NB4 (cell line): ENCODE data around the gene NECAB2.

Experiments
- POLR2A ChIP-seq: IDR thresholded peaks from 2 replicates; pipeline ENCODE4 v1.6.1; 2011; ENCODE audit warnings: mild to moderate bottlenecking; ENCODE audit not compliant: insufficient read length; ENCODE audit errors: extremely low read depth
- TF ChIP-seq, protein P1 (sequence below): IDR thresholded peaks from one replicate; pipeline ENCODE4 v1.5.1; 2012; ENCODE audit warnings: low read depth, low read length

DNA sequence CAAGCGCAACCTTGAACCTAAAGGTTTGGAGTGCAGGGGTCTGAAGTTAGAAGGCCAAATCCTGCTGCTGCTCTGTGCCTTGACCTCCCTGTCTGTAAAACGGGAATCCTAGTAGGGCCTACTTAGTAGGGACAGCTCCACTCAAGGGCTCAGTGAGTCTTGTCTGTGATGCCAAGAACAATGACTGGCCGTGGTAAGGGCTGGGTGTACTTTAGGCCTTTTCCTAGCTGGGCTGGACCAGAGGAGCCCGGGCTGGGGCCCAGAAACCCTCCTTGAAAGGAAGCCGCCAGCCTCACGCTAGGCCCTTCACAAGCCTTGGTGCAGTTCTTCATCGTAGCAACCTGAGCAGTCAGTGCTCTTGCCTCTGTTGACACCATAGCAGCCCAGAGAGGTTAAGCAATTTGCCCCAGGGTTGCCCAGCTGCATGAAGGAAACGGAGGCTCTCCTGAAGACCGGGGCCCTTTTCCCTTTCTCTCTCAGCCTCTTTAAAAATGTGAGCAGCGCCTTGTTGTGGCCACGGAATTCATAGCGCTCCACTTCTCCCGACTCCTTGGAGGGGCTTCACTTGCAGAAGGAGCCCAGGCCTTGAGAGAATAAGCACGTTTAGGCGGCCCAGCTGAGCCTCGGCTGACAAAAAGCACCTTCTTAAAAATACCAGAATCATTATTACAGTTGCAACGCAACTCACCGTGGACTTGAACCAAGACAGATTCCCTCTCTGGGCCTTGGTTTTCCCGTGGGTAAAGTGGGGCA lies 4.4 kb downstream of the NECAB2 start:
- TF ChIP-seq, protein P1, sequence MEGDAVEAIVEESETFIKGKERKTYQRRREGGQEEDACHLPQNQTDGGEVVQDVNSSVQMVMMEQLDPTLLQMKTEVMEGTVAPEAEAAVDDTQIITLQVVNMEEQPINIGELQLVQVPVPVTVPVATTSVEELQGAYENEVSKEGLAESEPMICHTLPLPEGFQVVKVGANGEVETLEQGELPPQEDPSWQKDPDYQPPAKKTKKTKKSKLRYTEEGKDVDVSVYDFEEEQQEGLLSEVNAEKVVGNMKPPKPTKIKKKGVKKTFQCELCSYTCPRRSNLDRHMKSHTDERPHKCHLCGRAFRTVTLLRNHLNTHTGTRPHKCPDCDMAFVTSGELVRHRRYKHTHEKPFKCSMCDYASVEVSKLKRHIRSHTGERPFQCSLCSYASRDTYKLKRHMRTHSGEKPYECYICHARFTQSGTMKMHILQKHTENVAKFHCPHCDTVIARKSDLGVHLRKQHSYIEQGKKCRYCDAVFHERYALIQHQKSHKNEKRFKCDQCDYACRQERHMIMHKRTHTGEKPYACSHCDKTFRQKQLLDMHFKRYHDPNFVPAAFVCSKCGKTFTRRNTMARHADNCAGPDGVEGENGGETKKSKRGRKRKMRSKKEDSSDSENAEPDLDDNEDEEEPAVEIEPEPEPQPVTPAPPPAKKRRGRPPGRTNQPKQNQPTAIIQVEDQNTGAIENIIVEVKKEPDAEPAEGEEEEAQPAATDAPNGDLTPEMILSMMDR, result no peak
- TF ChIP-seq POLR2A, result no peak
